Panc1 (cell line): ENCODE data around the gene BIVM. TPM values are rescaled to one million over a fixed set of nuclear protein-coding genes. Genes with fewer than 3 reads are reported as not detected.

Experiments
- total RNA-seq: library from RNA; stranded (reverse); gene quantifications from one replicate; pipeline ENCODE4 v1.2.1, GENCODE V29; 2021; ENCODE audit not compliant: unreplicated experiment

BIVM gene
- total RNA-seq, 1 experiment from 2014 or later = 10.5 TPM

Other genes starting within 250 kb of the BIVM start
- gene TPP2, start 202.1 kb upstream of the BIVM start, total RNA-seq = 31.6 TPM
- gene METTL21C, start 104.1 kb upstream of the BIVM start, total RNA-seq = not detected
- gene TEX30, start 25.3 kb upstream of the BIVM start, total RNA-seq = 20.8 TPM
- gene POGLUT2, start 143 bp upstream of the BIVM start, total RNA-seq = 5.8 TPM
- 19.6 TPM for gene ERCC5, start 46.9 kb downstream of the BIVM start, total RNA-seq